PC-3 (cell line): ENCODE measurements around the gene PHETA1.

Source experiments
- EZH2 ChIP-seq: fragments of 300-600 bp; sonication (generic); IDR thresholded peaks from one replicate; pipeline ENCODE4 v1.6.1; 2017; ENCODE audit warnings: antibody characterized with exemption, mild to moderate bottlenecking, low read length; ENCODE audit not compliant: unreplicated experiment
- EZH2phosphoT487 ChIP-seq: fragments of 300-600 bp; sonication (generic); IDR thresholded peaks from 2 replicates; pipeline ENCODE4 v1.6.1; 2018; ENCODE audit warnings: mild to moderate bottlenecking, antibody characterized with exemption, low read length, borderline replicate concordance
- TF ChIP-seq, protein P1 (sequence below): fragments of 300-600 bp; sonication (generic); conservative IDR thresholded peaks from 2 replicates; pipeline ENCODE4 v1.5.1; 2017; ENCODE audit warnings: antibody characterized with exemption, low read depth, mild to moderate bottlenecking, low read length

DNA sequence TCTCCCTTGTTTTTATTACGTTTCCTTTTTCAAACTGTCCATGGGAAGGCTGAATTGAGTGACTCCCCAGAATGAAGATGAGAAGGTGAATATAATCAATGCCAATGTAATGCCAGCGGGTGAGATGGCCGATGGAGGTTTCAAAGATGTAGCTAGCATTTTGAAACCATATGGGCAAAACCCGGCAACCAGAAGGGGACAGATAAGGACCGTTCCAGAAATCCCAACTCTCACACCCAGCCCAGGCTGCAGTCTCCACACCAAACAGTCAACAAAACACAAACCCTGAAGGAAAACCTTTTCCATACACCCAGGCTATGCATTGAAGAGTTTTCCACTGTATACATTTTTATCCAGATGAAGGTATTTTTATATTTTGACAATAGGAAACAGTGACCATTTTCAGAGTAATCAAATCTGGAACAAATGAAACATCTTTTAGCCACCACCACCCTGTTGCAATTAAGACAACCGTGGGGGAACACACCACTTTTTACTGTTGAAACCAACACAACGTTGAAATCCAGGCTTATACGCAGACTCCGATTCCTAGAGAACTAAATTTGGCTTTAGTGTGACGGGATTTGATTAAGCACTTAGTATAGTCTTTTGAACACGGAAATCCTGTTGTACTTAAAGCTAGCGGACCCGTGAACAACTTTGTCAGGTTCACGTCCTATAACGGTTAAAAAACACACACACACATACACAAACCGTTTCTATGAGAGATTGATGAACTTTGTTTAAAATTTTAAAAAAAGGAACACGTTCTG is 19.0 kb downstream of the PHETA1 start:
- TF ChIP-seq, protein P1, sequence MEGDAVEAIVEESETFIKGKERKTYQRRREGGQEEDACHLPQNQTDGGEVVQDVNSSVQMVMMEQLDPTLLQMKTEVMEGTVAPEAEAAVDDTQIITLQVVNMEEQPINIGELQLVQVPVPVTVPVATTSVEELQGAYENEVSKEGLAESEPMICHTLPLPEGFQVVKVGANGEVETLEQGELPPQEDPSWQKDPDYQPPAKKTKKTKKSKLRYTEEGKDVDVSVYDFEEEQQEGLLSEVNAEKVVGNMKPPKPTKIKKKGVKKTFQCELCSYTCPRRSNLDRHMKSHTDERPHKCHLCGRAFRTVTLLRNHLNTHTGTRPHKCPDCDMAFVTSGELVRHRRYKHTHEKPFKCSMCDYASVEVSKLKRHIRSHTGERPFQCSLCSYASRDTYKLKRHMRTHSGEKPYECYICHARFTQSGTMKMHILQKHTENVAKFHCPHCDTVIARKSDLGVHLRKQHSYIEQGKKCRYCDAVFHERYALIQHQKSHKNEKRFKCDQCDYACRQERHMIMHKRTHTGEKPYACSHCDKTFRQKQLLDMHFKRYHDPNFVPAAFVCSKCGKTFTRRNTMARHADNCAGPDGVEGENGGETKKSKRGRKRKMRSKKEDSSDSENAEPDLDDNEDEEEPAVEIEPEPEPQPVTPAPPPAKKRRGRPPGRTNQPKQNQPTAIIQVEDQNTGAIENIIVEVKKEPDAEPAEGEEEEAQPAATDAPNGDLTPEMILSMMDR, result no peak
- TF ChIP-seq EZH2 (no peak), EZH2phosphoT487 (no peak)
